ENCODE results near the gene AIP. TPM values are rescaled to one million over a fixed set of nuclear protein-coding genes. Genes with fewer than 3 reads are reported as not detected.

AIP gene
- total RNA-seq, 6 experiments from 2014 or later, result 53.0 to 59.4 (median 55.1) TPM

DNA sequence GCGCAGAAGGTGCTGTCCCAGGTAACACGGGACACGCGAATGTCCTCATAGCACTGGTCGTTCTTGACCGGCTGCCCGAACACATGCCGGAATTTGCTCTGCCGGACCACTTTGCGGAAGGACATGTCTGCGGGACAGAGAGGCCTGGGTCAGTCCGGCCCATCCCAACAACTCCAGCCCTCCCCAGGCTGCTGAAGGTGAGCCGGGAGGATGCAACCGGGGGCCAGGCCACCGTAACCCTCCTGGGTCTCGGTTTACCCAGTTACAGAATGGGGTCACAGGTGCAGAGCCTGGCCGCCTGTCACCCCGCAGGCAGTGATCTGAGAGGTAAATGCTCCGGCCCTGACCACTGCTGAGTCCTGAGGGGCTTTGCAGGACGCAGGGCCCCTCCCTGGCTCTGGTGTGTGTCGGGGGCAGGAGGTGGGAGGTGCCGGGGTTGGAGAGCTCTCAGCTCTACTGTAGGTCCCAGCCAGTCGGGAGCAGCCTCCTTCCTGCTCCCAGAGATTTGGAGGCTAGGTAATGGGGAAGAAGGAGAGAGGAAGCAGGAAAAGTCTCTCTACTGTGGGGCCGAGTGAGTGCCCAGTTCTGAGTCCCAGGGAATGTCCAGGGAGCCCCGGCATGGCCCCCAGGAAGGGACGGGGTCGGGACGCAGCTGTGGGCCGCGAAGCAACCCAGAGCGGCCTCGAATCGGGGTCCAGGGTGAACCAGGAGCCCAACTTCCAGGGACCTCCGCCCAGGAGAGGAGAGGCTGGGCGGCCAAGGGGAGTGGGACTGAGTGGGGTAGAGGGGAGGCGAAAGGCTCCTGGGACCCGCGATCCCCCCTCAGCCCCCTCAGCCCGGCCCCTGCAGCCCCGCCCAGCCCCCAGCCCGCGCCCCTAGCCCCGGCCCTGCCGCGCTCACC lies 40.1 kb upstream of the AIP start:
- H3K4me3 Mint-ChIP-seq, result peak overlapping the region; percentile 91
- H3K9me3 Mint-ChIP-seq, result no peaks in the 10 kb centered on the region
- peaks cover 7% of the 10 kb centered on the region; the same call in 1 of the 2 replicates for H3K27me3 Mint-ChIP-seq (ENCODE audit: insufficient read depth)
- H3K36me3 Mint-ChIP-seq (ENCODE audit: low read depth), result no peaks in the 10 kb centered on the region; the same call in 1 of the 2 replicates
- H3K27ac Mint-ChIP-seq, result peak overlapping the region; percentile 76
- TF ChIP-seq, protein P1, sequence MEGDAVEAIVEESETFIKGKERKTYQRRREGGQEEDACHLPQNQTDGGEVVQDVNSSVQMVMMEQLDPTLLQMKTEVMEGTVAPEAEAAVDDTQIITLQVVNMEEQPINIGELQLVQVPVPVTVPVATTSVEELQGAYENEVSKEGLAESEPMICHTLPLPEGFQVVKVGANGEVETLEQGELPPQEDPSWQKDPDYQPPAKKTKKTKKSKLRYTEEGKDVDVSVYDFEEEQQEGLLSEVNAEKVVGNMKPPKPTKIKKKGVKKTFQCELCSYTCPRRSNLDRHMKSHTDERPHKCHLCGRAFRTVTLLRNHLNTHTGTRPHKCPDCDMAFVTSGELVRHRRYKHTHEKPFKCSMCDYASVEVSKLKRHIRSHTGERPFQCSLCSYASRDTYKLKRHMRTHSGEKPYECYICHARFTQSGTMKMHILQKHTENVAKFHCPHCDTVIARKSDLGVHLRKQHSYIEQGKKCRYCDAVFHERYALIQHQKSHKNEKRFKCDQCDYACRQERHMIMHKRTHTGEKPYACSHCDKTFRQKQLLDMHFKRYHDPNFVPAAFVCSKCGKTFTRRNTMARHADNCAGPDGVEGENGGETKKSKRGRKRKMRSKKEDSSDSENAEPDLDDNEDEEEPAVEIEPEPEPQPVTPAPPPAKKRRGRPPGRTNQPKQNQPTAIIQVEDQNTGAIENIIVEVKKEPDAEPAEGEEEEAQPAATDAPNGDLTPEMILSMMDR (IDR thresholded peaks at IDR 0.05), result no peak
- DNase-seq, result no peak
- H3K4me1 Mint-ChIP-seq (ENCODE audit: low read depth), result peaks cover 10% of the 10 kb centered on the region; the same call in 1 of the 2 replicates

DNA sequence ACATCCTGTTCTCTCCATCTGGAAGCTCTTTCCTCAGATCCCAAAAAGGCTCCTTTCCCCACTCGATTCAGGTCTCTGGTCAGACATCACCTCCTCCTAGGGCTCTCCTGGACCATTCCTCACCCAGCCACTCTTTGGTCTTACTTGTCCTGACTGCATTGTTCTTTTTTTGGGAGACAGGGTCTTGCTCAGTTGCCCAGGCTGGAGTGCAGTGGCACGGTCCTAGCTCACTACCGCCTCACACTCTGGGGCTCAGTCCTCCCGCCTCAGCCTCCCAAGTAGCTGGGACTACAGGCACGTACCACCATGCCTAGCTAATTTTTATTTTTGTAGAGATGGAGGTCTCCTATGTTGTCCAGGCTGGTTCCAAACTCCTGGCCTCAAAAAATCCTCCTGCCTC lies 37.3 kb upstream of the AIP start:
- Mint-ChIP-seq H3K36me3 (ENCODE audit: low read depth) (no peaks in the 10 kb centered on the region; the same call in 1 of the 2 replicates), H3K4me3 (no peak overlapping the region), H3K27me3 (ENCODE audit: insufficient read depth) (peaks cover 12% of the 10 kb centered on the region), H3K4me1 (ENCODE audit: low read depth) (peaks cover 10% of the 10 kb centered on the region; the same call in 1 of the 2 replicates), H3K9me3 (no peaks in the 10 kb centered on the region), H3K27ac (no peak overlapping the region)
- TF ChIP-seq, protein P1 (IDR thresholded peaks at IDR 0.05), result no peak
- no peak for DNase-seq

DNA sequence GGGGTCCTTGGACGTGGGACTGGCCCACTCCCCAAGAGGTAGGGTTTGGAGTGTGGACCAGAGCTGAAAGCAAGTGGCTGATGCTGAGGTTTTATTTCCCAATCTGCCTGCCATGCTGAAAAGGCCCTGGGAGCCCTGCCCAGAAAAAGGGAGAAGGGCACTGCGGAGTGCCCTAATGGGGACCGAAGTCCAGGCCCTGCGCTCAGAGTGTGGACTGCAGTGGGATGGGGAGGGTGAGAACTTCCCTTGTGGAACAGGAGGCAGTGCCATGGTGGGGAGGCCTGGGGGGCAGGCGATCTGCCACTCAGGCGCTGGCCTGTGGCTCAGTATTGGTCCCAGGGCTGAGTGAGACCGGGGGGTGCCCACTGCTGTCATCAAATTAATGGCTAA lies 34.6 kb upstream of the AIP start:
- no peak overlapping the region for H3K27ac Mint-ChIP-seq
- DNase-seq, result no peak
- TF ChIP-seq, protein P1 (IDR thresholded peaks at IDR 0.05), result no peak

DNA sequence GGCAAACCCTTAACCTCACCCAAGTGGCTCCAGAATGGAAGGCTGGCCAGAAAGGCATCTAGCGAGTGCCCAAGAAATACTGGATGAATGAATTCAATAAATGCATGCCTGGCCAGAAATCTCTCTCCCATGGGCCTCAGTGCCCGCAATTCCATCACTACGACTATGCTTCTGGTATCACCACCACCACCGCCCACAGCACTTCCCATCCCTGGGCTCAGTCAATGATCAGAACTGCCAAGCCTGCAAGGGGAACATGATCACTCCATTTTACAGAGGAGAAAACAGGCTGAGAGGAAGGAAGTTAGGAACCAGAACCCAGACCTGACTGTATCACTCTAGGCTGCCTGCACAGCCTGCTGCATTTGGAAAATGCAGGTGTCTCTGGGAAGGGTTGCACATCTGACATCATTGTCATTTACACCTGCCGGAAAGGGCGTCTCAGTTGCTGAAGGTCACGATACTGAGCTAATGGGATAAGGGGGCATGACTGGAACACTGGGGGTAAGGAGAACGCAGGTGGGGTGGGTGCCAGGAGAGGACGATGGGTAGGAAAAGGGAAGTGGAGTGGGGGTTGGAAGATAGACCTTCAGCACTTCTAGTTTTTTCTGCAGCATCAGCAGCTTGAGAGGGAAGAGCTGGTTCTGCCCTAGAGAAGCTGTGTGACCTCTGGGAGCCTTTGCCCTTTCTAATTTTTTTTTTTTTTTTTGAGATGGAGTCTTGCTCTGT lies 33.5 kb upstream of the AIP start:
- peaks cover 18% of the 10 kb centered on the region for H3K27me3 Mint-ChIP-seq (ENCODE audit: insufficient read depth)
- TF ChIP-seq, protein P1 (IDR thresholded peaks at IDR 0.05), result no peak
- no peak overlapping the region for H3K4me3 Mint-ChIP-seq
- H3K9me3 Mint-ChIP-seq, result no peaks in the 10 kb centered on the region
- no peaks in the 10 kb centered on the region for H3K36me3 Mint-ChIP-seq (ENCODE audit: low read depth)
- H3K27ac Mint-ChIP-seq, result no peak overlapping the region
- no peak for DNase-seq
- H3K4me1 Mint-ChIP-seq (ENCODE audit: low read depth), result no peaks in the 10 kb centered on the region

More for the DNA sequence above, 34.6 kb upstream of the AIP start:
- Mint-ChIP-seq H3K4me1 (ENCODE audit: low read depth) (no peaks in the 10 kb centered on the region), H3K4me3 (no peak overlapping the region), H3K9me3 (no peaks in the 10 kb centered on the region), H3K36me3 (ENCODE audit: low read depth) (no peaks in the 10 kb centered on the region), H3K27me3 (ENCODE audit: insufficient read depth) (peaks cover 18% of the 10 kb centered on the region)

DNA sequence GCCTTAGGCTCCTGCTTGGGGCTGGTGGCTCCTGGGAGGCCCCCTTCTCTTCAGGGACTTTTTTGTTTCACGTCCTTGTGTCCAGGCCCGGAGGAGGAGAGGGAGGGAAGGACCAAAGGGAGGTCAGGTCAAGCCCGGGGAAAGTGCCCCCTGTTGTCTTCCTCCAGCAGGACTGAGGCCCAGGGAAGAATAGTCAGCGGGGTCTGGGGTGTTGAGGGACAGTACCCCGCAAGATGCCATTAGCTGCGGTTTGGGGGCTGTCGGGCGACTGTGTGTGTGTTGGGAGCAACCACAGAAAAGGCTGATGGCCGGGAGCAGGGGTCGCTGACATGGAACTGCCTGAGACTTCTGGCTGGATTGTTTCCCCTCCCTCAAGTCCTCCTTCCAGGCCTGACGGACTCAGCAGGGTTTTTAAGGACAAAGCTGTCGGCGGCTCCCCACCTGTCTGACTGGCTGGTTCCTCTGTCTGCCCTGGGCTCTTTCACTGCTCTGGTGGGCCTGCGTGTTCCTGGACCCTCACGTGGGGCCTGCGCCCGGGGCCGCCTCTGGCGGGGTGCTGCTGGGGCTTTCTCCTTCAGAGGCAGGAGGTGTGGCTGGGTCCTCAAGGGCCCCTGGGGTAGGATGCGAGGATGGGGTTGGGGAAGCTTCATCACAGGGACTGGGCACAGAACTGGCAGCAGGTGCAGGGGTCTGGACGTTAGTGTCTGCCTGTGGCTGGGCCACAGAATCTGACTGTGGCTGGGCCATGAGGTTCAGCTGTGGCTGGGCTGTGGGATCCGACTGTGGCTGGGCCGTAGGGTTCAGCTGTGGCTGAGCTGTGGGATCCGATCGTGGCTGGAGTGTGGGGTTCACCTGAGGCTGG lies 31.8 kb upstream of the AIP start:
- H3K9me3 Mint-ChIP-seq, result no peaks in the 10 kb centered on the region
- DNase-seq, result no peak
- TF ChIP-seq, protein P1 (IDR thresholded peaks at IDR 0.05), result no peak
- H3K36me3 Mint-ChIP-seq (ENCODE audit: low read depth), result no peaks in the 10 kb centered on the region
- H3K27me3 Mint-ChIP-seq (ENCODE audit: insufficient read depth), result peaks cover 18% of the 10 kb centered on the region
- no peak overlapping the region for H3K4me3 Mint-ChIP-seq
- no peaks in the 10 kb centered on the region for H3K4me1 Mint-ChIP-seq (ENCODE audit: low read depth)
- H3K27ac Mint-ChIP-seq, result no peak overlapping the region
